ENCODE data around the gene MGRN1.

DNA sequence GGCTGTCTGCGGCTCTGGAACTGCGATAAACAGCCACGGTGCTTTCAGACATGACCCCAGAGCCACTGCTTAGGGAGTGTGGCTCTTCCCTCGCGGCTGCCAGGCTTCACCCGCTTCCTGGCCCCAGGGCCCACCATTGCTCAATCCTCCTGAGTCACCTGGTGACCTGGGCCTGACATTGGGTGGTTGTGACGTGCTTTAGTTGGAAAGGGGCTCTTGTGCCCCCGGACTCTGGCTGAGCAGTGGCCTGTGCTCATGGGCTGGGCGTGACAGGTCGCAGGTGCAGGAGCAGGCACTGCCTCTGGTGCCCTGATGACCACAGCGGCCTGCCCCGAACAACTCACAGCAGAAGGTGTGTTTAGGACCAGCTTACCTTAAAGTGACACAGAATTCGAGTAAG is 60.1 kb downstream of the MGRN1 start:
- TF ChIP-seq POLR2AphosphoS5 (IDR thresholded peaks at IDR 0.05; ENCODE audit: low read depth, low read length) (no peak), TAF1 (IDR thresholded peaks at IDR 0.05; ENCODE audit: borderline replicate concordance, insufficient read depth, low read length) (no peak), SIN3A (IDR thresholded peaks at IDR 0.05; ENCODE audit: borderline replicate concordance, insufficient read depth, low read length) (no peak)
